Stomach (tissue), 9 donors: ENCODE results near the gene CST3. TPM values are rescaled to one million over a fixed set of nuclear protein-coding genes. Genes with fewer than 3 reads are reported as not detected.

Source experiments
- DNase-seq, 2 donors: peaks; one replicate each; pipeline versions ENCODE4 v3.0.0 to v3.0.0-alpha.2; 2013 to 2019
- H3K27ac ChIP-seq, 5 donors: fragments of 200-600 bp in 4 of 5; sonication (generic) in 4 of 5; one replicate each; pipeline ENCODE4 v1.5.1; 2013 to 2019; ENCODE audit warnings: mild to moderate bottlenecking in 1 of 5, moderate library complexity in 1 of 5
- H3K27me3 ChIP-seq, 3 donors: fragments of 200-600 bp; sonication (generic); one replicate each; pipeline ENCODE4 v1.5.1; 2017 to 2019; ENCODE audit warnings: mixed run types in 1 of 3
- H3K36me3 ChIP-seq, 4 donors: fragments of 200-600 bp; sonication (generic); 1 replicate in 3 of 4; 2 replicates in 1 of 4; pipeline ENCODE4 v1.5.1; 2016 to 2019
- H3K4me1 ChIP-seq, 4 donors: fragments of 200-600 bp; sonication (generic); one replicate each; pipeline ENCODE4 v1.5.1; 2016 to 2019
- H3K4me3 ChIP-seq, 4 donors: fragments of 200-600 bp; sonication (generic) in 3 of 4; one replicate each; pipeline ENCODE4 v1.5.1; 2016 to 2019; ENCODE audit warnings: mild to moderate bottlenecking in 1 of 4
- H3K9me3 ChIP-seq, 4 donors: fragments of 200-600 bp; sonication (generic); one replicate each; pipeline ENCODE4 v1.5.1; 2016 to 2019
- EP300 ChIP-seq: sonication (generic); formaldehyde crosslinking; IDR thresholded peaks from one replicate; pipeline ENCODE4 v1.6.1; 2017; ENCODE audit warnings: antibody characterized with exemption
- POLR2A ChIP-seq, 4 donors: fragments of 450-650 bp; IDR thresholded peaks; one replicate each; pipeline ENCODE4 v1.6.1; 2016; ENCODE audit warnings: antibody characterized with exemption in 4 of 4, control low read depth in 2 of 4, mild to moderate bottlenecking in 1 of 4, moderate library complexity in 1 of 4
- POLR2AphosphoS5 ChIP-seq, 3 donors: sonication (generic); formaldehyde crosslinking; IDR thresholded peaks; one replicate each; pipeline ENCODE4 v1.6.1; 2016; ENCODE audit warnings: antibody characterized with exemption in 3 of 3
- WGBS, 5 donors: extraction: QIAGEN DNeasy Blood & Tissue Kit in 3 of 5; methylation state at CpG; one replicate each; pipeline versions ENCODE4 v1.1.5 to v1.1.7; 2013 to 2018; 5-methylcytosine and 5-hydroxymethylcytosine counted together
- intact Hi-C: fragments of 100-400 bp; cut with DNase I; formaldehyde crosslinking; loops from one replicate; pipeline ENCODE4 v1.15.1; 2023; ENCODE audit warnings: low total_unique reads
- polyA plus RNA-seq, 3 donors: library from polyadenylated mRNA; stranded (reverse); fragments of 200-250 nt; gene quantifications; one replicate each; pipeline ENCODE4 v1.2.3, GENCODE V29; 2013
- total RNA-seq, 5 donors: library from RNA; depleted of rRNA; stranded (reverse); fragments of >200 nt; gene quantifications; one replicate each; pipeline versions ENCODE4 v1.1.0 to v1.2.3, GENCODE V29; 2014 to 2016
- TF ChIP-seq, protein P1 (sequence below), 7 experiments: fragments of 450-650 bp in 4 of 7; fragments of 200-600 bp in 3 of 7; sonication (generic) in 3 of 7; IDR thresholded peaks; one replicate each; pipeline ENCODE4 v1.5.1; 2016 to 2019; ENCODE audit warnings: antibody characterized with exemption in 7 of 7, control low read depth in 2 of 7, mild to moderate bottlenecking in 1 of 7
- donor health status: healthy with polysubstance abuse.
- donor health status: Bipolar disorder and iron deficiency.
- donor health status: healthy.

Gene CST3
- total and polyA plus RNA-seq, 8 donors, result 231 to 2,024 (median 578) TPM

DNA sequence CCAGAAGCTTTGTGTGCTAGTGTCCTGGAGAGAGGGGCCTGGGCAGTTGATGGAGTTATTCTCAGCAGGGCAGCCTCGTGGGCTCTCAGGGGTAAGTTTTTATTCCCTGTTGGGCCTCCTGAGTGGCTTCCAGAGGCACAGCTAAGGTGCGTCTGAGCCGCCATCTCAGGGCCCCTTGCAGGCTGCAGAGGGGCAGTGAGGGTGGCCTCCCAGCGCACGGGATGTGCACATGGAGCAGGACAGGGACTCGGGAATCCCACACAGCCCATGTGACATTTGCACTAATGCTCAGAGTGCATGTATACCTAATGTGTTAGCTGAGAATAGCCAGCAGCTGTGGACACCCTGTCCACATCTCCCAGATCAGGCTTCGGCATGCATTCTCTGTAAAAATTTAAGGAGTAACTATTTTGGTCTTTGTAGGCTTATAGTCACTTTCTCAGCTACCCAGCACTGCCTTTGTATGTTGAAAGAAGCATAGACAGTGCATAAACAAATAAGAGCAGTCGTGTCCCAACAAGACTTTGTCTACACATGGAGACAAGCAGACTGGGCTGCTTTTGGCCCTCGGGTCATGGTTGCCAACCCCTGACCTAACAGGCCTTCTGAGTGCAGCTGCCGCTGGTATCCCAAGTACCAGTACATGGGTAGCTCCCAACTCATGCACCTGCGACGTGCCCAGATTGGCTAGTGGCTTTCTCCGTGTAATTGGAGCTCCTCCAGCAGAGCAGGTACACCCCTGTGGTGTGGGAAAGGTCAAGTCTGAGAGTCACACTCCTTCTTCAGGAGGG is 50.8 kb downstream of the CST3 start:
- Histone ChIP-seq H3K27ac (no peak overlapping the region), H3K9me3 (no peaks in the 10 kb centered on the region), H3K36me3 (no peaks in the 10 kb centered on the region), H3K4me3 (no peak overlapping the region), H3K4me1 (no peaks in the 10 kb centered on the region), H3K27me3 (peaks cover 0 to 34% (median 0%) of the 10 kb centered on the region in 3 donors)
- intact Hi-C loops, result no loop called here
- 67 to 78% (median 75%) methylated on average over 11 to 13 of the region's 13 CpGs for WGBS, 5 donors
- TF ChIP-seq POLR2A (IDR thresholded peaks at IDR 0.05) (no peak), EP300 (no peak), POLR2AphosphoS5 (IDR thresholded peaks at IDR 0.05) (no peak)
- TF ChIP-seq, protein P1, sequence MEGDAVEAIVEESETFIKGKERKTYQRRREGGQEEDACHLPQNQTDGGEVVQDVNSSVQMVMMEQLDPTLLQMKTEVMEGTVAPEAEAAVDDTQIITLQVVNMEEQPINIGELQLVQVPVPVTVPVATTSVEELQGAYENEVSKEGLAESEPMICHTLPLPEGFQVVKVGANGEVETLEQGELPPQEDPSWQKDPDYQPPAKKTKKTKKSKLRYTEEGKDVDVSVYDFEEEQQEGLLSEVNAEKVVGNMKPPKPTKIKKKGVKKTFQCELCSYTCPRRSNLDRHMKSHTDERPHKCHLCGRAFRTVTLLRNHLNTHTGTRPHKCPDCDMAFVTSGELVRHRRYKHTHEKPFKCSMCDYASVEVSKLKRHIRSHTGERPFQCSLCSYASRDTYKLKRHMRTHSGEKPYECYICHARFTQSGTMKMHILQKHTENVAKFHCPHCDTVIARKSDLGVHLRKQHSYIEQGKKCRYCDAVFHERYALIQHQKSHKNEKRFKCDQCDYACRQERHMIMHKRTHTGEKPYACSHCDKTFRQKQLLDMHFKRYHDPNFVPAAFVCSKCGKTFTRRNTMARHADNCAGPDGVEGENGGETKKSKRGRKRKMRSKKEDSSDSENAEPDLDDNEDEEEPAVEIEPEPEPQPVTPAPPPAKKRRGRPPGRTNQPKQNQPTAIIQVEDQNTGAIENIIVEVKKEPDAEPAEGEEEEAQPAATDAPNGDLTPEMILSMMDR (IDR thresholded peaks at IDR 0.05), result no peak
- DNase-seq, result no peak

DNA sequence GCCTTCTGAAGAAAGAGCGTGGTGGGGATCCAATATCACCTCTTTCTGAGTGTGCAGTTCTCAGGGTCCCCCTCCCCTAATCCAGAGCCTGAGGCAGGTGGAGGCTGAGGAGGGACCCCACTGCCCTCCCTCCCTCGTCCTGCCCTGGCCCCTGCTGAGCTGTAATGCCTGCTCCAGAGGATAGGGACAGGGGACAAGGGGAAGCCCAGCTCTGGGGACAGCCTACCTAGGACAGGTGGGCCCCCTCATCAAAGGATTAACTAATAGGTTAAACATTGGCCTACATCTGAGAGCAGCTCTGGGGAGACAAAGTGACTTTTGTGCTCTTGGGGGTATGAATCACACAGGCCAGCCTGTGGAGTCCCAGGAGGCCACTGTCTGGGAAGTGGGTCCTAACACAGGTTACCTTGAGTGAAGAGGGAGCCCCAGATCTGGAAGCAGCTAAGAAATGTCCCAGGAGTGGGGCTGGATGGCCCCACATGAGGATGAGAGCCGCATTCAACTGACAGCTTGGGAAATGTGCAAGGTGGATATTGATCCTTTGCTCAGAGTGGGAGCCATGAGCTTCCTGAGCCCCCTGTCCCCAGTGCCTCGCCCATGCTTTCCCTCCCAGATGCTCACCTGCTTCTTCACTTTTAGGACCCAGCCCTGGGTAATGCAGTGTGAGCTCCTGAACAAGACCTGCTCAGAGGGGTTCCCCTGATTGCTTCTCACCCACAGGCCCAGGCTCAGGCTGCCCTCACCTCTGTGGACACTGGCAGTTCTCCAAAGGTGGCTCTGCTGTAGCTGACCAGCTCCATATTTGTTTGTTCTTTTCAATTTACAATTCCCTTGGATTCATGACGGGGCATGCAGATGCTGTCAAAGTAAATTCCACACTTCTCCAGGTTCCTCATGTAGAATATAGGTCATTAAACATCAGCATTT is 51.7 kb downstream of the CST3 start:
- Histone ChIP-seq H3K27me3 (peaks cover 0 to 40% (median 0%) of the 10 kb centered on the region in 3 donors), H3K4me3 (no peak overlapping the region), H3K9me3 (no peaks in the 10 kb centered on the region), H3K4me1 (no peaks in the 10 kb centered on the region), H3K27ac (no peak overlapping the region), H3K36me3 (no peaks in the 10 kb centered on the region)
- 74 to 79% (median 76%) methylated on average over 4 to 5 of the region's 5 CpGs for WGBS, 5 donors
- TF ChIP-seq POLR2AphosphoS5 (IDR thresholded peaks at IDR 0.05), result no peak
- no peak for TF ChIP-seq EP300
- TF ChIP-seq, protein P1 (IDR thresholded peaks at IDR 0.05), result no peak
- no peak for TF ChIP-seq POLR2A (IDR thresholded peaks at IDR 0.05)
- intact Hi-C loops, result no loop called here
- no peak for DNase-seq

DNA sequence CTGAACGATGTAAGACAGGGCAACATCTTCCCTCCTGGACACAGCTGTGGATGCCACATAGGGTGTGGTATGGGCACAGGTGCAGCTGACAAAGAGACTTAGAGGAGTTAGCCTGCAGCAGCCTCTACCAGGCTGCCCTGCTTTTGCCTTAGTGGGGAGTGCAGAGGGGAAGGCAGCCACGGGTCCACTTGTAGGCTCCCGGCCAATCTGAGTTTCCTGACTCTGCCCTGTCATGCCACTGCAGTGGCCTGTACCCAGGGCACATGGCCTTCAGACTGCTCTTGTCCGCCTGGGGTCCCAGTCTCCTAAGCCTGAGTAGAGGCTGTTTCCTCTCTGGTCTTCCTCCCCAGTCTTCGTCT is 52.3 kb downstream of the CST3 start:
- no peaks in the 10 kb centered on the region for H3K4me1 ChIP-seq
- 64 to 87% (median 78%) methylated on average over 5 of the region's 5 CpGs for WGBS, 5 donors
- H3K36me3 ChIP-seq, result no peaks in the 10 kb centered on the region
- intact Hi-C loops, result no loop called here
- DNase-seq, result no peak
- no peak overlapping the region for H3K4me3 ChIP-seq
- H3K27ac ChIP-seq, result no peak overlapping the region
- no peaks in the 10 kb centered on the region for H3K9me3 ChIP-seq
- peaks cover 0 to 40% (median 0%) of the 10 kb centered on the region in 3 donors for H3K27me3 ChIP-seq
- TF ChIP-seq POLR2AphosphoS5 (IDR thresholded peaks at IDR 0.05) (no peak), EP300 (no peak), POLR2A (IDR thresholded peaks at IDR 0.05) (no peak)
- TF ChIP-seq, protein P1 (IDR thresholded peaks at IDR 0.05), result no peak

DNA sequence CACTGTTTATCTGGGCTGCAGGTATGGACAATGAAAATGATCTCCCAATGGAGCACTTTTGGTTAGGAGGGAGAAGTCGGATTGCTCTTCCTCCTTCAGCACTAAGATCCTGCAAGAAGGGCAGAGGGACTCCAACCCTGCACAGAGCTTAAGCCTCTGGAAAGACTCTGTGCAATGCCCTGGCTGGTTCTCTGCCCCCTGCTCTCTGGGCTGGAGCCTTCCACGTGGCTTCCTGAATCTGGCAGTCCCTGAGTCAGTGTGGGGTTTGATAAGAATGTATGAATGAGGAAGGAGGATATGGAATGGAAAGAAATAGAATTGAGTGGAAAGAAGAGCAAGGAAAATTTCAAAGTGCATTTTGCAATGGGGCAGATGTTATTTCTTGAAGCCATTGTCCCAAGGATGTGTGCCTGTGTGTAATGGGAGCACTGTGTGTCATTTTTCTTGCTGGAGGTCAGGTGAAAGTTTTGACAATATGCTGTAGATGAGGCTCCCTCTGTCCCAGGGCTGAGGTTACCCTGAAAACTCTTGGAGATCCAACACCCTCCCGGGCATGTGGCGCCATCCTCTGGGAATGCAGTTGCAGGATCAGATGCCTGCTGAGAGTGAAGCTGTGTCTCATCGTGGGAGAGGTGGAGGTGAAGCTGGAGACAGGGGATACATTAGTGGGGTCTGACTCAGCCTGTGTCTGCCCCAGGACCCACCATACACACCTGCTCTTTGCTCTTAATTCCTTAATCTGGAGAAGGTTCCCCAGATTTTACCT is 53.1 kb downstream of the CST3 start:
- TF ChIP-seq POLR2AphosphoS5 (IDR thresholded peaks at IDR 0.05) (peak in 1 of 3 donors; percentile 19), EP300 (no peak)
- Histone ChIP-seq H3K36me3 (no peaks in the 10 kb centered on the region), H3K4me1 (no peaks in the 10 kb centered on the region), H3K27ac (no peak overlapping the region), H3K4me3 (no peak overlapping the region), H3K9me3 (no peaks in the 10 kb centered on the region), H3K27me3 (peaks cover 0 to 40% (median 0%) of the 10 kb centered on the region in 3 donors)
- intact Hi-C loops, result no loop called here
- WGBS, 5 donors, result 44 to 60% (median 59%) methylated on average over 4 to 5 of the region's 5 CpGs
- DNase-seq, result no peak

Other genes starting within 250 kb of the CST3 start
- gene NAPB, start 216.5 kb downstream of the CST3 start, total RNA-seq, result 10 to 100 TPM in 3 of 5 donors, 1 to 10 TPM in 1, under 1 TPM in 1; 0.58 to 33.5 (median 11.3) TPM
- 1 to 10 TPM; 5.0 to 6.6 (median 5.1) TPM for gene NAPB, start 216.5 kb downstream of the CST3 start, polyA plus RNA-seq
- 10 to 100 TPM in 1 of 5 donors, not detected in 4; 39.4 TPM for gene CSTL1, start 198.3 kb downstream of the CST3 start, total RNA-seq
- gene CSTL1, start 198.3 kb downstream of the CST3 start, polyA plus RNA-seq, result not detected
- not detected for gene CST11, start 185.1 kb downstream of the CST3 start, total RNA-seq
- not detected for gene CST11, start 185.1 kb downstream of the CST3 start, polyA plus RNA-seq
- gene CST8, start 146.8 kb downstream of the CST3 start, total RNA-seq, result not detected
- not detected for gene CST8, start 146.8 kb downstream of the CST3 start, polyA plus RNA-seq
- gene CST9L, start 69.5 kb downstream of the CST3 start, total RNA-seq, result not detected
- not detected for gene CST9L, start 69.5 kb downstream of the CST3 start, polyA plus RNA-seq
- gene CST9, start 32.0 kb downstream of the CST3 start, total RNA-seq, result not detected
- not detected for gene CST9, start 32.0 kb downstream of the CST3 start, polyA plus RNA-seq
- not detected for gene CST4, start 51.1 kb upstream of the CST3 start, total RNA-seq
- gene CST4, start 51.1 kb upstream of the CST3 start, polyA plus RNA-seq, result not detected
- gene CST1, start 113.0 kb upstream of the CST3 start, total RNA-seq, result not detected
- under 1 TPM in 1 of 3 donors, not detected in 2; 0.23 TPM for gene CST1, start 113.0 kb upstream of the CST3 start, polyA plus RNA-seq
- 1 to 10 TPM in 1 of 5 donors, not detected in 4; 1.3 TPM for gene CST2, start 188.8 kb upstream of the CST3 start, total RNA-seq
- gene CST2, start 188.8 kb upstream of the CST3 start, polyA plus RNA-seq, result under 1 TPM in 1 of 3 donors, not detected in 2; 0.58 TPM
- not detected for gene CST5, start 241.8 kb upstream of the CST3 start, total RNA-seq
- gene CST5, start 241.8 kb upstream of the CST3 start, polyA plus RNA-seq, result 1 to 10 TPM in 1 of 3 donors, not detected in 2; 1.0 TPM